Fibroblast of skin of right quadriceps (primary cell): ENCODE measurements around the gene UBE2D2.

ENCODE experiments used
- DNase-seq: peaks from one replicate; pipeline ENCODE4 v3.0.0-alpha.2; 2013

The UBE2D2 gene

DNA sequence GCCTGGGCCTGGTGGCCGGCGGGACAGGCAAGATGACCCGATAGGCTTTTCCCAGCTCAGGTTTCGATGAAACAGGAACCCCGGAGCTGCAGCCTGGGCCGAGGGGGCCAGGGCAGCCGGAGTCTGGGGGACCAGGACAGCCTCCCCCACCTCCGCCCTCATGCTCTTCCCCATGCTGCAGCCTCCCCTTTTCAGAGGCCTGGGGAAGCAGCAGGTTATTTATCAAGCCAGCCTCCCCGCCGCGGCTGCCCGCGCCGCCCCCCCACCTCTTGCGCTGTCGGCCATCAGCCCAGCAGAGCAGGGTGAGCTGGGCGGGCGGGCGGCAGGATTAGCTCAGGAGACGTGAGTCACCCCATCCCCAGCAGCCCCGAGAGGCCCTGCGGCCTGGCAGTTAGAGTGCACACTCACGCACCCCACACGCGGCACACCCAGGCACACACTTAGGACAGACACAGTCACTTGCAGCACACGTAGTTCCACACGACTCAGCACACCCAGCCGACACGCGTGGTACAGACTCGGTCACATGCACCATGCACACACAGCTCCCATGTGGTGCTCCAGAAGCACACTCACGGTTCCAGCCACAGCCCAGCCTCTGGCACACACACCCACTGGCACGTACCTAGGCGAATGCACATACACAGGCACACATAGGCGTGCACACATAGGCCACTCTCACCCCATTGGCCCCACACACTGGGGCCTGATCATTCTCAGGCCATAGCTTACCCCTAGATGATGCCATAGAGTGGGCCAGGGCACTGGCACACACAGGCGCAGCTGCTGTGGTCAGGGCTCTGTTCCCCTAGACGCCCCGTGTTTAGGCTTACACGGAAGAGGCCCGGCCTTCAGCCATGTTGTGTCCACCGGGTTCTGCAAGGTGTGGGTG, 100.0 kb downstream of the UBE2D2 start:
- peak; percentile 94 for DNase-seq

DNA sequence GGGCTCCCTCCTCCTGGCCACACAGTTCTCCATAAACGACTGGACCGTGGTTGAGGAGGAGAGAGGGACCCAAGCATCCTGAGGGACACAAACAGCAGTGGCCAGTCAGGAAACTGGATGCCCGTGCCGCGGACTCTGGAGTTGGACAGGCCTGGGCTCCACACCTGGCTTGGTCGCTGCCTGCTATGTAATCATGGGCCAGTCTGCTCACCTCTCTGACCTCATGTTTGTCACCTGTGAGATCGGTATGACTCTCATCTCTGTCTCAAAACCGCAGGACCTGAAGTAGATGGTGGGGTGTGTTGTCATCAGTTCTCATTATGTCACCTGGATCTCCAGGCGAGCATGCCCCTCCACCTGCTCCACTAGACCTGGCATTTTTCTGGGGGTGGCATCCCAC, 101.5 kb downstream of the UBE2D2 start:
- DNase-seq = no peak

DNA sequence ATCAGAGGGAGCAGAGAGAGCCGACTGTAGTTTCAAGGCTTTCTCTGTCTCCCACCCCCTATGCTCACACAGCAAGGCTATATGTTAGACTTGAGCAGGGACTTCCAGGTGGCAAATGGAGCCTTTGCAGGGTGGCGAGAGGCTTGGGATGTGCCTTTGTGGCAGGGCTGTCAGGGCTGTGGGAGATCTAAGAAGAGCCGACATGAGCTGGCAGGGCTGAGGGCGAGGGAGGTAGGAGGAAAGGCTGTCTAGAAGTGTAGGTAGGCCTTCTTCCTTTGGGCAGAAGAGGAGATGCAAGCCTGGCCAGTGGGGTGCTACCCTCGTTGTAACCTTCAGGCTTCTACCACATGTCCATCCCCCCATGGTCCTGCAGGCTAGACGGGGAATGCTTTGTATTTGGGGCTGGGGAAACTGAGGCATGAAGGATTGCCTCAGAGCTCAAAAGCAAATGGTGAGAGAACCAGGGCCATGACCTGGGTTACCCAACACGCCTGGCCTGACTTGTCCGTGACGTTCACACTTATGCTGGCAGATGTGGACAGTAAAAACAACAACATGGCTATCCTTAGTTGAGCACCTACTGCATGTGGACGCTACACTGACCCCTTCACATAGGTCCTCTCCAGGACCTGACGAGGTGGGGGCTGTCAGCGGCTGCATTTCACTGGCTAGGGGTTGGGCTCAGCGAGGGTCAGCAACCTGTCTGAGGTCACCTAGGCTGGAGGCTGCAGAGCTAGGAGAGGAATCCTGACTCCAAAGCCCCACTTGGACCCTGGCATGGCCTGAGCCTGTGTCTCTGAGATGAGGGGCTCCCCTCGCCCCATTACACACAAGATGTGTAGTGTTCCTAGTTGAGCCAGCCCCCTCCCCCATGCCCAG, 102.3 kb downstream of the UBE2D2 start:
- DNase-seq = no peak

DNA sequence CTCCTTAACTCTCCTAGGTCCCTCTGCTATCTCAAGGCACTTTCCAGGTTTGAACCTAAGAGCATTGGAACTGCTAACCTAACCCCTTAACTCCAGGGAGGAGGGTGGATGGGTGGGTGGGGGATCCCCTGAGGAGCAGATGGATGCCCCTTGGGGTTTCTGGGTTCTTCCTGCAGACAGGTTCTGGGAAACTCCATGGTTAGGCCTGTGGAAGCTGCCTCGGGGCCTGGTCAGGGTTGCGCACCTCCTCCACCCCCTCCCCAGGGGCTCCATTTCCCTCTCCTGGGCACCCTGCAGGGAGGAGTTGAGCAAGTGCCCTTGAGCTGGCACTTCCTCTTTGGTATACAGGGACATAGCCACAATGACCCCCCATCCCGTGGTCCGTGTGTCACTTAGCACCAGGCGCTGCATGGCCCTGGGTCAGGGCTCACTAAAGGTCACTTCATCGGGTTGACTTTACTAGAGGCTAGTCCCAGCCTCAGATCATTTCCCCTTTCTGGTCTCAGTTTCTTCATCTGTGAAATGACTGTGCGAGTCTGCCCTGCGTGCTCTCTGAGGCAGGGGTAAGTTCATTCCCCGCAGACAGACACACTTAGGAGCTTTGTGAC, 103.1 kb downstream of the UBE2D2 start:
- DNase-seq = no peak

DNA sequence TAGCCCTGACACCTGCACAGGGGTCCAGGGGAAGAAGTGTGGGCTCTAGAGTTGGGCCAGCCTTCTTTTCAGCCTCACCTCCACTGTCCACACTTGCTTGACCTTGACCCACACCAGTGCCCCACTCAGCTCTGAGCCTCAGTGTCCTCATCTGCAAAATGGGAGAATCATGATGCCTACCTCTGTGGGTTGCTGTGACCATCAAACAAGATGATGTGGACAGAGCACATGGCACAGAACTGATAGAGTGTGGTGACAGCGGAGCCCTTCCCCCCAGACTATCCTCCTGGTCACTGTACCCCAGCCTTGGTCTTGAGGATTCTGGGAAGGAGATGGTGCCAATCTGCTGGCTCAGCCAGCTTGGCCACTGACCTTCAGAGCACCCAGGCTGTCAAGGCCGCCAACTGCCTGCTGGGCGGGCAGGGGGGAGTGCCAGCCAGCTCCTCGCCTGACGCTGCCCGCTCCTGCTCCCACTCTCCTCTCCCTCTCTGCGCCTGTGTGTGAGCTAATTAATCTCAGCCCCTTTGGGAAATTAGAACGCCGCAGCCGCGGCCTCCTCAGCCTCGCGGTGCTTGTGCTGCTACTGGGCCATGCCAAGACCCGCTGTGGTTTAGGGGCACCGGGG, 103.7 kb downstream of the UBE2D2 start:
- no peak for DNase-seq

DNA sequence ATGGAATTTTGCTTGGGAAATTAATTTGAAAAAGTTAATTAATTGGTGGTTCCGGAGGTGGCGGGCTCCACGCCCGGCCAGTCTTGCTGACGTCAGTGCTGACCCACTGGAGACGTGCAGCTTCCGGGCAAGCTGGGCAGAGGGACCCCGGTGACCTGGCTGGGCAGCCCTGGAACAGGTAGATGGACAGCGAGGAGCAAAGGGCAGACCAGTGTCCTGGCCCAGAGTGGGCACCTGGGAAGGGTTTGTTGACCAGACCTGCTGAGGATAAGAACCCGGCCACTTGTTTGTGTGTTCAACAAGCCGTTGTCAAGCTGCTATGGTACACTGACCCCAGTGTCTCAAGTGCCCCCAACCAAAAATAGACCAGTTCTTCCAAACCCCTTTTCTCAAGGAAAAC, 104.5 kb downstream of the UBE2D2 start:
- DNase-seq = no peak

DNA sequence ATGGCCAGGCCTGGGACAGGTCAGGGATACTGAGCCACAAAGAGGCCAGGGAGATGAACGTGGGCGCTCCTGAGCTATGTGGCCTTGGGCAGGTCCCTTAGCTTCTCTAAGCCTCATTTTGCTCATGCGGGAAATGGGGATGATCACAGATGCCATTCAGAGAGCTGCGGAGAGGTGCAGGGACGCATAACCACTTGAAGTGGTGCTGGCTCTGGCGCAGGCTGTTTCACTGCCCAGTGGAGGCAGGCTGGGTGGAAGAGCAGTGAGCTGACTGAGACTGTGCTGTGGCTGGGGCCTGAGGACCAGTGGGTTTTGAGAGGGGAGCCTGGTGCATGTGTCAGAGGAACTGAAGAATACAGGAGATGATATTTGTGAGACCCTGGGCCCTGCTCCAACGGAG, 105.4 kb downstream of the UBE2D2 start:
- no peak for DNase-seq

DNA sequence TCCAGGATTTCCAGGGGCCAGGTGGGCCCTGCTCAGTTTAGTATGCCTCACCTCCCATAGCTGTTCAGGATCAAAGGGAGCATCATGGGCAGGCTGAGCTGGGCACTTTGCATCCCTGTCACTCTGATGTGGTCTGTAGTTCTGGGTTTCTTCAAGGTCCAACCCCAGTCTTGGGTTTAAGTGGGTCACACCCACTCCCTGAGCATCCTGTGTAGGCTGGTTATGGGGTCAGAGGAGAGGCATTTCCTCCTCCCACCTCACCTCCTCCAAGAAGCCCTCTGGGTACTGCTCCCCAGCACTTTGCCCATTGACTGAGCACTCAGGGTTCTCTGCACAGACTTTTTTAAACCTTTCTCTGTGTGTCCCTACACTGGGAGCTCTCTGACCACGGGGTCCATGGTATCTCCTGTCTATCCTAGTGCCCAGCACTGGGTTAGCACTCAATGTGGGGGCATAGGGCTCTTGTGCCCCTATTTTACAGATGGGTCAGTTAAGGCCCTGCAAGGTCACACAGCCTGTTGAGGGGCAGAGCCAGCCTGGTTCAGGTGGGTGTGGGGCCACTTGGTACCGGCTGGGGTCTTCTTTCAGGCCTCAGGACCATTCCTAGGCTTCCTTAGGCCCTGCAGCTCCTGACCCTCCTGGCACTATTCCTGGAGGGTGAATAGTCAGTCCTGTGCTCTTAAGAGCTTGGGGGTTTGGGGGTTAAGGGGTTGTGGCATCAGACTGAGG, 106.0 kb downstream of the UBE2D2 start:
- DNase-seq = no peak

DNA sequence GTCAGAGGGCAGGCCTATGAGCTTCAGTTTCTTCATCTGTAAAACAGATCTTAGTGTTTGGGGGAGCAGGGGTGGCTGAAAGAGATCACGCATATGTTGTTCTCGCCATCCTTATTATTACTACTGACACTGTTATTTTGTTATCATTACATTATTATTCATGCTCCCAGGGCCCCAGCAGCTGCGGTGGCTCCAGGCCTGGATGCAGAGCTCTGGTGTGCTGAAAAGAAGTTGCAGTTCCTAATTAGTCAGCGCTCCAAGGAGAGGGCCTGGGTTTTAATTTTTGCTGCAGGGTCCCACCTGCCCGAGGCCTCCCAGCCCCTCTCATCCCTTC, 106.6 kb downstream of the UBE2D2 start:
- peak; percentile 51 for DNase-seq

DNA sequence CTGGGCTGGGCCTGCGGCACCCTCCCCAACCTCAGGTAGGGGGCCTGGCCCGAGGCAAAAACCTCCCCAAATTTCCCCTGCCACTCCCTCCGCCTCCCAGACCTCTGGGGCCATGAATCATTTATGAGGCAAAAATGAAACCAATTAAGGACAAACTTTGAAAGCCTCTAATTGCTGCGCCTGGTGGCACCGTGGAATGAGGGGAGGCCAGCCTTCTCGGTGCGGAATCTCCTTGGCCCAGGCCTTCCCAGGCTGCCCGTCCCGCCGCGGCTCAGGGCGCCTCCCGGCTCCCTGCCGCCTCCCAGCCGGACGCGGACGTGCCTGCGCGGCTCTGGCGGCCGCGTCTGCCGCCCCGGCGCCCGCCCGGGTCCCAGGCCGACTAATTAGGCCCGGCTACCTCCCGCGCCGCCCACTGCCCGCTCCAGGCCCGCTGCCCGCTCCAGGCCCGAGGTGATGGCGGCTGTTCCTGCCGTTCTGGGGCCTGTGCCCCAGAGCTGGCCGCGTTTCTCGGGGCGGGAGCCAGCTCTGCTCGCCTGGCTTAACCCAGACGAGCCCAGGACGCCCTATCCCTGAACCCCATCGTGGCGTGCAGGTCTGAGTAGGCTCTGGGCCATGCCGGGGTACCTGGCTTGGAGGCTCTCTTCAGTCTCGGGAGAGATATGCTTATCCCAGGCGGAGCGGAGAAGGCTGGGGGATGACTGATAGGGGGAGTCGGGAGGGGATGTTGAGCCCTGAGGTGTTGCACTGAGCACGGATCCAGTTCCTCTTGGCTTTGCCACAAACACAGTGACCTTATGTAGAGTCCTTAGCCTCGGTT, 107.1 kb downstream of the UBE2D2 start:
- DNase-seq = peak; percentile 62

DNA sequence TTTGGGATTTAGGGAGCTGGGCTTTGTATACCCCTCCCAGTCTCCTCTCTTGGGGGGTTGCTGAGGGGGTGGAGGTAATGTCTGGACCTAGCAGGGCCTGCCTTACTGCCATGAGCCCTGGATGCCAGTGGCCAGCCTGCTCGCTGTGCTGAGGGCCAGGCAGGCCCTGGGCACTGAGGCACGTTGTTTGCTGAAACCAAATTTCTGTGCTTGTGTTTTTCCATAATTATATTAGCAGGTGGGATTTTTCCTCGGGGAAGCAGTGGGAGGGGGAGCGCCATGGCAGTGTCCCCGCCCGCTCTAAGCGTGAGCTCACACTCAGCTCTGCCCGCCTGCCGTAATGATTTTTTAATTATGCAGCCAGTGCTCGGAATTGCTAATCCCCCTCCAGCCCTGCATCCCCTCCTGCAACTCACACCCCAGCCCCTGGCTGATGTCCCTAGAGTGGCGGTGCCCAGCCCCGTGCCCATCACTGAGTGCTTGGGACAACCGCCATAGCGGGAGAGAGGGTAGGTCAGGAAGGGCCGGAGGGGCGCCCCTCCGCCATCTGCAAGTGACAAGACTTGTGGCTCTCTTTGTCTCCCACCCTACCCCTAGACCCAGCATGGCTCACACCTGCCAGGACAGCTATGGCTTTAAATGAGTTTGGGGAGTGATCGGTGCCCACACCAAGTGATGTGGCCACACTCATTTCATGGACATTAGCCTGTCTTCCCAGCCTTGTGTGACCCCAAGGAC, 108.0 kb downstream of the UBE2D2 start:
- DNase-seq = no peak

DNA sequence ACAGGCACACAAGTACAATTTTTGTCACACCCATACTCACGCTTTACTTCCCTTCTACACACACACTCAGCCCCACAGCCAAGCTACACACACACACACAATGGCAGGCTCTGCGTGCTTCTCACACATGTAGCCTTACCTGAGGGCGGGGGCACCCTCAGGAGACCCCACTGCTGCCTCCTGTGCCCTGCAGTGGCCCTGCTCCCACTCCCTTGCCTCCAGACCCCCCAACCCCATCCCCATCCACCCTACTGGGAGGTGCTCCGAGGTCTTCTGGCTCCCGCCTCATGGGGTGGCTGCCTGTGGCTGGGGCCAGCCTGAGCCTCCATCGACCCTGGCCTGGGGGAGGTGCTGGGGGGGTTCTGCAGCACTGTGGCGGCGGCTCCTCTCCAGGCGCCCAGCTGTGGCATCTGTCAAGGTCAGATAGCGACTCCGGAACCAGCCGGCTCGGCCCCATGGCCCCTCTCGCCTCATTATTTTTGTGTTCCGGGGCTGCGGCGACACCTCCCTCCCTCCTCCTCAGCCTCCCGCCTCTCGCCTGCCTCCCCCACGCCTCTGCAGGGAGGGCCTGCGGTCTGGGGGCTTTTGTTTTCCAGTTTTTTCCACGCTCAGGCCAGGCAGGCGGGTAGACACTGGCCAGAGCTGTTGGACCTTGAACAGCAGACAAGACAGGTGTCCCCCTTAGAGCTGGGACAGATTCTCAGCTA, 108.7 kb downstream of the UBE2D2 start:
- no peak for DNase-seq

DNA sequence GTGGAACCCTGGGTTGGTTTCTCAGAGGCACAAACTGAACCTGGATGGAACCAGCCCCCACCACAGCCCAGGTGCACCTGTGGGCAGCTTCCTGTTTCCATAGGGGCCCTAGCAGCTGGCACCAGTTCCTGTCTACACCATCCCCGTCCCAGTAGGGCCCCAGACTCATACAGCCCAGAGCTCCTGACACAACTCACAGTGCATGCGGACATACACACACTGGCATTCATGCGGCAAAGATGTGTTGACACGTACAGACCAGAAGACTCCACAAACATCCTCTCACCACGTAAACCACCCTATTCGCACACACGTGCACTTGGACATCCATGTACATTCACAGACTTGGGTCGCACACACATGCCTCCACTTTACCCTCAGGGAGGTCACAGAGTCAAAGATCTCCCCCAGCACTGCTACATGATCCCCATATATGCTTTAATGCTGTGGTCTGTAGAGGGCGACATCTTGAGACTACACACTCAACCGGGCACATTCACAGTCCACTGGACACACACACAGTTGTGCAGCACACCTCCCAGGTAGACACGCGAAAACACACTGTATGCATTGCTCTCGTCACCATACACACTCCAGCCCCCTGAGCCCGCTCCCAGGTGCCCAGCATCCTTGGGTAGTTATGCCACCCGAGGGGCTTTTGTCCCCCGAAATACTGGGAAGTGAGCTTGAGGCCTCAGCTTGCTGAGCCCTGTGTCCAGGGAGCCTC, 109.4 kb downstream of the UBE2D2 start:
- DNase-seq = no peak

DNA sequence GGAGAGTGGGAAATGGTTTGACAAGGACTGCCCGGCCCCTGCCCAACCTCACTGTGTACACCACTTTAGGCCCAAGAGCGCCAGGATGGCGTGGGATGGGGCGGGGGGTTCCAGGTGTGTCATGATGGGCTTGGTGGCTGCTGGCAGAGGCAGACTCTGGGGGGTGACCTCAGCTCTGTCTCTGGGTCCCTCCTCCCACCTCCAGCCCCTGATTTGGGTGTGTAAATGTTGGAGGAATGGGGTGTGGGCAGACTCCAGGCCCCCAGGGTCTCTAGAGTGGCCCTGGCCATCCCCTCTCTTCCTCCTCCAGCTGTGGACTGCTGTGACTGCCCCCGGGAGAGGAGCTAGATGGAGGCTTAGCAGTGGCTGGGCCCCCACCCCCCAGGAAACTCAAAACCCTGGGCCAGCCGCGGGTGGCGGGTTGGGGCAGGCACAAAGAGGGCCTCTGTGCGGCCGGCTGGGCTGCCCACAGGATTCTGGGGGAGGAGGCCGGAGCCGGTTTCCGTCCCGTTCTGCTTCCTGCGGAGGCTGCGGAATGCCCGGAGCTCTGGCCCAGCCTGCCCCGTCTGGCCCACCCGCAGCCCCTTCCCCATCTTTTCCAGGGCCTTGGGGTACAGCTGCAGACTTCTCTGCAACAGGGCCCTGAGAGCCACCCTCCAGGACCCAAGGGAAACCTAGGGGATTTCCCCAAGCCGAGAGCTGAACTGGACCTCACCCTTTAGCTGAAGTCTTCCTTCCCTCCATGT, 110.1 kb downstream of the UBE2D2 start:
- DNase-seq = no peak

DNA sequence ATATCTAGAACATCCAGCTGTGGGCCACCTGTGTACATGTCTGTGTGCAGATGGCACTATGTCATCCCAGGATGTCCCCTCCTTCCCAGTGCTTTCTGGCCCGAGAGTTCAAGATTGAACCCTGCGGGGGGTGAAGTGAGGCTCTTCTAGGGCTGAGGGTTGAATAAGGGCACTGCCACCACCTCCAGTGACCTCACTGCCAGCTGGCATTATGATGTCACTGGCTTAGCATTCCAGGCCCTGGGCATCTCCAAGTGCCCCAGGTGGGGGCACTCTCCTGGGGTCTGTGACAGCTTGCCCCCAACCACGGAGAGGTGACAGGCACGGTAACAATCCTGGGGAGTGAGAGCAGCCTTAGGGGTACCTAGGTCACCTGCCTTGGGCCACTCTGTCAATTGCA, 114.1 kb downstream of the UBE2D2 start:
- DNase-seq = no peak

DNA sequence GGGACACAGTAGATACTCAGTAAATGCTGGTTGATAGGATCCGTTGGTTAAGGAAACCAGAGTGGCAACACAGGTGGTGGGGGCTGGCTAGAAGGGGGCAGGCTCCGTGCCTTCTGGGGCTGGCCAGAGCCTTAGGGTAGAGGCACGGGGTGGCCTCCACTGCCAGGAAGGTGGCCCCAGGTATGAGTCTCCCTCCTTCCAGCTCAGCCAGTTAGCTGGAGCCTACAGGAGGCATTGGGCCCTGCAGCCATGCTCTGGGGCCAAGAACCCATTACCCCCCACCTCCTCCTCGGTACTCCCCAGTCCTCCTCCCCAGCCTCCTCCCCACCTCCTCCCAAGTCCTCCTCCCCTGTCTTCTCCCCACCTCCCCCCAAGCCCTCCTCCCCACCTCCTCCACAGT, 114.7 kb downstream of the UBE2D2 start:
- no peak for DNase-seq

DNA sequence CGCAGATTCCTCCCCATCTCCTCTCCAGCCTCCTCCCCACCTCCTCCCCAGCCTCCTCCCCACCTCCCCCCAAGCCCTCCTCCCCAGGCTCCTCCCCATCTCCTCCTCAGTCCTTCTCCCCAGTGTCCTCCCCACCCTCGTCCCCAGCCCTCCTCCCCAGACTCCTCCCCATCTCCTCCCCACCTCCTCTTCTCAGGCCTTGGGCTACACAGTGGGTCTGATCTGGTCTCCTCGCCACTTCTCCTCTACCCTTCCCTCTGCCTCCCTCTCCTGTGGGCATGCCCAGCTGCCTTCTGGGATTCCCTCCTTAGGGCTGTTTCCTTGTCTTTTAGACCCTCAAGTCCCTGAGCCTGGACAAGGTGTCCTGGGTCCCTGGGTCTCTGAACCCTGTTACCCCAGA, 115.3 kb downstream of the UBE2D2 start:
- no peak for DNase-seq

DNA sequence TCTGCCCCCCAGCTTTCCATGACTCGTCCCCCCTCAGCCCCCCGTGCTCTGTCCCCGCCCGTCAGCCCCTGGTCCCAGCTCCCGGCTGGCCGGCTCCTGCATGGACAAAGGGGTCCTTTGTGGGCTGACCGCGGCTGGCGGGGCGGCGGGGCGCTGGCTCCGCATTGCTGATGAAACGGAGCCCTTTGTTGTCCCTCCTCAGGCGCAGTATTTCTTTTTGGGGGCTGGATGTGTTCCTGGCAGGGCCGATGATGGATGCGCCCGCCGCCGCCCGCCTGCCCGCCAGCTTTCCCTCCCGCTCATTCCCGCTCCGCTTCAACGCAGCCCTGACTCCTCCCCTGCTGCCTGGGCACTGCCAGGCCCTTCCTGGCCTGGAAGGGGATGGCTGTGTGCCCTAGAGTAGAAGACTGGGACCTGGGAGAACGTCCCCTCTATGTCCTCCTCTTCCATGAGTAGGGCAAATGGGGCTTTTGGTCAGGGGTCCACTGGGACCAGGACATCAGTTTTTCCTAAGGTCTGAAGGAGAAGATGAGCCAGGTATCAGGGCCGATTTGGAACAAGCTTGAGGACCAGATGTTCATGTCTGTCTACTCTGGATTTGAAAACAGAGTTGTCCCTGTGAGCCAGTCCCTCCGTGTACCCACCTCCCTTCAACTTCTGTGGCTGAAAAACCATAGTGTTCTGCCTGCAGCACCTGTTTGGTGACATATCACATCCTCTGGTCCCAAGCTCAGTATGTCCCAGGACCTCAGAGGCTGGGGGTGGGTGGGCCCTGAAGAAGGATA, 116.0 kb downstream of the UBE2D2 start:
- DNase-seq = no peak
